Psoas muscle (tissue), 8 donors: ENCODE results near the gene FAM234A. TPM values are rescaled to one million over a fixed set of nuclear protein-coding genes. Genes with fewer than 3 reads are reported as not detected.

Experiments
- ATAC-seq, 4 donors: fragments of 200-7000 bp; cut with Tn5 transposase; one replicate each; pipeline ENCODE4 v1.9.1; 2020; ENCODE audit warnings: moderate library complexity in 3 of 4, mild to moderate bottlenecking in 2 of 4
- DNase-seq, 2 donors: peaks; one replicate each; pipeline ENCODE4 v3.0.0-alpha.2; 2020
- H3K27ac ChIP-seq: fragments of 200-600 bp; one replicate; pipeline ENCODE4 v1.8.0; 2022
- H3K27me3 ChIP-seq, 3 donors: fragments of 200-600 bp in 1 of 3; one replicate each; pipeline versions ENCODE4 v1.6.1 to v1.8.0; 2013 to 2022; ENCODE audit warnings: low read length in 2 of 3, mild to moderate bottlenecking in 2 of 3, moderate library complexity in 1 of 3; ENCODE audit not compliant: insufficient read depth in 3 of 3
- H3K36me3 ChIP-seq, 2 donors: fragments of 200-600 bp in 1 of 2; one replicate each; pipeline versions ENCODE4 v1.6.1 to v1.8.0; 2013 to 2022; ENCODE audit warnings: low read depth in 1 of 2, mild to moderate bottlenecking in 1 of 2, moderate library complexity in 1 of 2; ENCODE audit not compliant: insufficient read depth in 1 of 2
- H3K4me1 ChIP-seq: fragments of 200-600 bp; one replicate; pipeline ENCODE4 v1.8.0; 2022
- H3K4me3 ChIP-seq: fragments of 200-600 bp; one replicate; pipeline ENCODE4 v1.8.0; 2022; ENCODE audit warnings: mild to moderate bottlenecking
- H3K9me3 ChIP-seq: fragments of 200-600 bp; one replicate; pipeline ENCODE4 v1.8.0; 2022
- CTCF ChIP-seq: fragments of 200-600 bp; IDR thresholded peaks from one replicate; pipeline ENCODE4 v1.8.0; 2022; ENCODE audit warnings: antibody characterized with exemption
- WGBS, 3 donors: extraction: QIAGEN DNeasy Blood & Tissue Kit; methylation state at CpG; one replicate each; pipeline versions ENCODE4 v1.1.6 to v1.1.7; 2013; 5-methylcytosine and 5-hydroxymethylcytosine counted together
- intact Hi-C, 2 donors: fragments of 100-400 bp; cut with DNase I; formaldehyde crosslinking; loops; one replicate each; pipeline versions ENCODE4 v1.11.0 to v1.14.2; 2022
- polyA plus RNA-seq, 3 donors: library from polyadenylated mRNA; stranded (reverse); fragments of 200-250 nt; gene quantifications; one replicate each; pipeline ENCODE4 v1.2.3, GENCODE V29; 2013
- total RNA-seq, 4 donors: library from RNA; stranded (reverse); fragmentation: NEBNext Ultra II Directional in 2 of 4; extraction: Animal tissue kit (Norgen Biotek cat#: 25700) in 2 of 4; gene quantifications; one replicate each; pipeline versions ENCODE4 v1.2.1 to v1.2.4, GENCODE V29; 2021 to 2023
- donor health status: healthy with polysubstance abuse.
- donor health status: DM: no; HTN: no; CAD: no; lungs with moderate emphysema.
- donor health status: Bipolar disorder and iron deficiency.
- donor health status: healthy.
- donor health status: DM: yes; HTN: yes; CAD: no.
- donor health status: DM: no; HTN: no; CAD: no.
- donor health status: DM: no; HTN: no; CAD: no.
- donor health status: DM: yes; HTN: yes; CAD: no.

Gene FAM234A
- total and polyA plus RNA-seq, 7 donors: 54.2 to 198 (median 117) TPM

- no peak overlapping the region for H3K27ac ChIP-seq
- WGBS, 3 donors: 86 to 95% (median 90%) methylated on average over 17 of the region's 17 CpGs
- H3K36me3 ChIP-seq: peaks cover 0 to 61% of the 10 kb centered on the region in 2 donors
- TF ChIP-seq CTCF: no peak
- no peaks in the 10 kb centered on the region for H3K4me1 ChIP-seq
- no peak overlapping the region for H3K4me3 ChIP-seq
- DNase-seq (no peak), ATAC-seq (no peak)
- intact Hi-C loops: no loop called here
- H3K27me3 ChIP-seq: no peaks in the 10 kb centered on the region
- no peaks in the 10 kb centered on the region for H3K9me3 ChIP-seq
Measured at GRCh38 chr16:291539-291938, 56.9 kb downstream of the FAM234A start.

GRCh38 chr16:293043-293775 lies 58.6 kb downstream of the FAM234A start:
- TF ChIP-seq CTCF: no peak
- no peak overlapping the region for H3K4me3 ChIP-seq
- no peak overlapping the region for H3K27ac ChIP-seq
- peaks cover 0 to 64% of the 10 kb centered on the region in 2 donors for H3K36me3 ChIP-seq
- H3K27me3 ChIP-seq: no peaks in the 10 kb centered on the region
- 92 to 95% (median 95%) methylated on average over 21 to 32 of the region's 32 CpGs for WGBS, 3 donors
- DNase-seq (no peak), ATAC-seq (no peak)
- H3K9me3 ChIP-seq: no peaks in the 10 kb centered on the region
- intact Hi-C loops: no loop called here
- H3K4me1 ChIP-seq: no peaks in the 10 kb centered on the region

GRCh38 chr16:296276-296675 lies 61.7 kb downstream of the FAM234A start:
- no peak for DNase-seq
- peaks cover 0 to 42% of the 10 kb centered on the region in 2 donors for H3K36me3 ChIP-seq
- no peak for ATAC-seq
- H3K4me1 ChIP-seq: no peaks in the 10 kb centered on the region
- no peak for TF ChIP-seq CTCF
- intact Hi-C loops: no loop called here
- 93 to 95% (median 93%) methylated on average over 14 of the region's 14 CpGs for WGBS, 3 donors
- no peaks in the 10 kb centered on the region for H3K27me3 ChIP-seq
- H3K9me3 ChIP-seq: no peaks in the 10 kb centered on the region
- H3K4me3 ChIP-seq: no peak overlapping the region
- H3K27ac ChIP-seq: no peak overlapping the region

GRCh38 chr16:296806-297510 lies 62.3 kb downstream of the FAM234A start:
- DNase-seq (no peak), ATAC-seq (no peak)
- no peaks in the 10 kb centered on the region for H3K4me1 ChIP-seq
- H3K9me3 ChIP-seq: no peaks in the 10 kb centered on the region
- no peaks in the 10 kb centered on the region for H3K27me3 ChIP-seq
- 90 to 94% (median 91%) methylated on average over 32 to 37 of the region's 37 CpGs for WGBS, 3 donors
- no peak overlapping the region for H3K4me3 ChIP-seq
- TF ChIP-seq CTCF: no peak
- intact Hi-C loops: no loop called here
- peaks cover 0 to 42% of the 10 kb centered on the region in 2 donors for H3K36me3 ChIP-seq
- no peak overlapping the region for H3K27ac ChIP-seq
